Smooth muscle cell of the brain vasculature (primary cell): Measurements from ENCODE around the gene FMN1.

Experiments
- DNase-seq: peaks from one replicate; pipeline ENCODE4 v3.0.0-alpha.2; 2012; ENCODE audit warnings: low read depth, low spot score

The FMN1 gene

GRCh38 chr15:32830241-32830640 lies 364.3 kb downstream of the FMN1 start:
- DNase-seq, result no peak

GRCh38 chr15:32829436-32829835 lies 365.1 kb downstream of the FMN1 start:
- DNase-seq, result no peak

- peak; percentile 76 for DNase-seq
These were observed 365.9 kb downstream of the FMN1 start for GRCh38 chr15:32828507-32829186.

GRCh38 chr15:32826685-32827084 lies 367.8 kb downstream of the FMN1 start:
- DNase-seq, result no peak

- no peak for DNase-seq
These were observed 369.3 kb downstream of the FMN1 start for GRCh38 chr15:32825219-32825618.

- no peak for DNase-seq
These were observed 369.7 kb downstream of the FMN1 start for GRCh38 chr15:32824777-32825176.

GRCh38 chr15:32823750-32824149 lies 370.8 kb downstream of the FMN1 start:
- no peak for DNase-seq

- no peak for DNase-seq
These were observed 371.8 kb downstream of the FMN1 start for GRCh38 chr15:32822739-32823138.

- DNase-seq, result no peak
These were observed 375.1 kb downstream of the FMN1 start for GRCh38 chr15:32819448-32819847.

- DNase-seq, result no peak
These were observed 375.6 kb downstream of the FMN1 start for GRCh38 chr15:32818758-32819447.

GRCh38 chr15:32817577-32817976 lies 376.9 kb downstream of the FMN1 start:
- no peak for DNase-seq

- DNase-seq, result no peak
These were observed 387.2 kb downstream of the FMN1 start for GRCh38 chr15:32807331-32807730.

- DNase-seq, result no peak
These were observed 390.9 kb downstream of the FMN1 start for GRCh38 chr15:32803631-32804030.

- DNase-seq, result peak; percentile 47
These were observed 392.1 kb downstream of the FMN1 start for GRCh38 chr15:32802286-32802936.

- no peak for DNase-seq
These were observed 394.5 kb downstream of the FMN1 start for GRCh38 chr15:32799936-32800535.

GRCh38 chr15:32796856-32797255 lies 397.7 kb downstream of the FMN1 start:
- no peak for DNase-seq

- DNase-seq, result no peak
These were observed 399.5 kb downstream of the FMN1 start for GRCh38 chr15:32794973-32795372.

- DNase-seq, result no peak
These were observed 402.1 kb downstream of the FMN1 start for GRCh38 chr15:32792436-32792835.

GRCh38 chr15:32790352-32790999 lies 404.0 kb downstream of the FMN1 start:
- peak; percentile 59 for DNase-seq

- DNase-seq, result no peak
These were observed 406.6 kb downstream of the FMN1 start for GRCh38 chr15:32787949-32788348.

GRCh38 chr15:32786906-32787305 lies 407.6 kb downstream of the FMN1 start:
- no peak for DNase-seq

- no peak for DNase-seq
These were observed 409.9 kb downstream of the FMN1 start for GRCh38 chr15:32784581-32784980.
